Pericardium fibroblast (primary cell): Measurements from ENCODE around the gene SLC25A2. TPM values are rescaled to one million over a fixed set of nuclear protein-coding genes. Genes with fewer than 3 reads are reported as not detected.

ENCODE experiments used
- total RNA-seq: library from RNA; depleted of rRNA; stranded (reverse); fragments of >200 nt; gene quantifications from 2 replicates; pipeline ENCODE4 v1.2.3, GENCODE V29; 2015

Gene SLC25A2
- not detected in 2 replicates for total RNA-seq

GRCh38 chr5:141303756-141304155 is at the start of gene SLC25A2:
Gene SLC25A2, minus strand, starts transcription at chr5:141304049. Its CDS starts 184 bp downstream, at chr5:141303865.

GRCh38 chr5:141349917-141350619 is 46.2 kb upstream of the SLC25A2 start, which contains the start of gene PCDHGB1:
Gene PCDHGB1, plus strand, starts transcription at chr5:141350099. Its CDS starts 162 bp downstream, at chr5:141350261.

GRCh38 chr5:141343242-141343952 is 39.5 kb upstream of the SLC25A2 start, which contains the start of gene PCDHGA3:
Gene PCDHGA3, plus strand, starts transcription at chr5:141343829. Its CDS starts 205 bp downstream, at chr5:141344034.

GRCh38 chr5:141338538-141339306 is 34.9 kb upstream of the SLC25A2 start, which contains the start of gene PCDHGA2:
Gene PCDHGA2, plus strand, starts transcription at chr5:141338760.

GRCh38 chr5:141330299-141331080 is 26.6 kb upstream of the SLC25A2 start, which contains the start of gene PCDHGA1:
Gene PCDHGA1, plus strand, starts transcription at chr5:141330514.

GRCh38 chr5:141320225-141321169 is 16.6 kb upstream of the SLC25A2 start, which contains the start of gene TAF7:
Gene TAF7, minus strand, starts transcription at chr5:141320784. Its CDS starts 740 bp downstream, at chr5:141320044.

Other genes starting within 250 kb of the SLC25A2 start
- gene PCDHB2, start 209.4 kb downstream of the SLC25A2 start, total RNA-seq = 0.09 and 0.93 TPM in 2 replicates
- 0.23 TPM in 1 of 2 replicates, not detected in the other for gene PCDHB3, start 203.6 kb downstream of the SLC25A2 start, total RNA-seq
- gene PCDHB4, start 182.2 kb downstream of the SLC25A2 start, total RNA-seq = 0.35 and 0.94 TPM in 2 replicates
- 0.34 and 2.2 TPM in 2 replicates for gene PCDHB5, start 168.8 kb downstream of the SLC25A2 start, total RNA-seq
- gene PCDHB6, start 154.0 kb downstream of the SLC25A2 start, total RNA-seq = 0.12 TPM in 1 of 2 replicates, not detected in the other
- 0.23 and 0.34 TPM in 2 replicates for gene PCDHB7, start 131.4 kb downstream of the SLC25A2 start, total RNA-seq
- not detected in 2 replicates for gene PCDHB8, start 126.3 kb downstream of the SLC25A2 start, total RNA-seq
- under 0.01 and 1.1 TPM in 2 replicates for gene PCDHB16, start 121.7 kb downstream of the SLC25A2 start, total RNA-seq
- 0.23 and 0.43 TPM in 2 replicates for gene PCDHB9, start 116.9 kb downstream of the SLC25A2 start, total RNA-seq
- gene PCDHB10, start 111.7 kb downstream of the SLC25A2 start, total RNA-seq = 0.12 and 0.17 TPM in 2 replicates
- 0.12 TPM in 1 of 2 replicates, not detected in the other for gene PCDHB11, start 104.4 kb downstream of the SLC25A2 start, total RNA-seq
- under 0.01 and 0.26 TPM in 2 replicates for gene PCDHB12, start 95.3 kb downstream of the SLC25A2 start, total RNA-seq
- gene PCDHB13, start 90.1 kb downstream of the SLC25A2 start, total RNA-seq = 0.35 and 0.43 TPM in 2 replicates
- 0.70 TPM in 1 of 2 replicates, not detected in the other for gene PCDHB14, start 80.7 kb downstream of the SLC25A2 start, total RNA-seq
- under 0.01 and 0.12 TPM in 2 replicates for gene PCDHB15, start 58.7 kb downstream of the SLC25A2 start, total RNA-seq
- gene TAF7, start 16.7 kb upstream of the SLC25A2 start, total RNA-seq = 34.3 and 45.5 TPM in 2 replicates
- 0.35 and 0.85 TPM in 2 replicates for gene PCDHGA1, start 26.5 kb upstream of the SLC25A2 start, total RNA-seq
- 2.2 and 3.5 TPM in 2 replicates for gene PCDHGA2, start 34.7 kb upstream of the SLC25A2 start, total RNA-seq
- gene PCDHGA3, start 39.8 kb upstream of the SLC25A2 start, total RNA-seq = 1.8 and 4.4 TPM in 2 replicates
- gene PCDHGB1, start 46.0 kb upstream of the SLC25A2 start, total RNA-seq = 0.82 and 0.94 TPM in 2 replicates
- 2.8 and 3.9 TPM in 2 replicates for gene PCDHGA4, start 51.0 kb upstream of the SLC25A2 start, total RNA-seq
- gene PCDHGB2, start 55.9 kb upstream of the SLC25A2 start, total RNA-seq = 0.77 and 3.3 TPM in 2 replicates
- gene PCDHGA5, start 60.1 kb upstream of the SLC25A2 start, total RNA-seq = 0.68 and 2.1 TPM in 2 replicates
- gene PCDHGB3, start 66.2 kb upstream of the SLC25A2 start, total RNA-seq = 0.58 and 1.8 TPM in 2 replicates
- gene PCDHGA6, start 69.8 kb upstream of the SLC25A2 start, total RNA-seq = 3.7 and 4.3 TPM in 2 replicates
- gene PCDHGA7, start 78.7 kb upstream of the SLC25A2 start, total RNA-seq = 4.4 and 5.1 TPM in 2 replicates
- gene PCDHGB4, start 83.6 kb upstream of the SLC25A2 start, total RNA-seq = 11.6 and 12.8 TPM in 2 replicates
- 0.70 and 1.4 TPM in 2 replicates for gene PCDHGA8, start 88.6 kb upstream of the SLC25A2 start, total RNA-seq
- 19.2 and 23.3 TPM in 2 replicates for gene PCDHGB5, start 93.9 kb upstream of the SLC25A2 start, total RNA-seq
- 1.4 and 2.5 TPM in 2 replicates for gene PCDHGA9, start 98.7 kb upstream of the SLC25A2 start, total RNA-seq
- 0.93 and 1.4 TPM in 2 replicates for gene PCDHGB6, start 104.0 kb upstream of the SLC25A2 start, total RNA-seq
- 6.9 and 8.6 TPM in 2 replicates for gene PCDHGA10, start 108.9 kb upstream of the SLC25A2 start, total RNA-seq
- gene PCDHGB7, start 113.6 kb upstream of the SLC25A2 start, total RNA-seq = 8.3 and 12.5 TPM in 2 replicates
- 11.7 and 12.9 TPM in 2 replicates for gene PCDHGA11, start 117.0 kb upstream of the SLC25A2 start, total RNA-seq
- gene PCDHGA12, start 126.5 kb upstream of the SLC25A2 start, total RNA-seq = 18.8 and 27.2 TPM in 2 replicates
- gene PCDHGC3, start 171.9 kb upstream of the SLC25A2 start, total RNA-seq = 55.5 and 77.5 TPM in 2 replicates
- 0.23 and 0.26 TPM in 2 replicates for gene PCDHGC4, start 181.0 kb upstream of the SLC25A2 start, total RNA-seq
- gene PCDHGC5, start 185.0 kb upstream of the SLC25A2 start, total RNA-seq = 0.43 and 0.58 TPM in 2 replicates